Trophoblast cell (in vitro differentiated cells and primary cell): ENCODE results near the gene PKD2L1.

Experiments
- DNase-seq, 2 donors: peaks; one replicate each; pipeline ENCODE4 v3.0.0-alpha.2; 2016
- H2AFZ ChIP-seq: 2 replicates; pipeline ENCODE4 v1.6.1; 2013; ENCODE audit warnings: low read length, moderate library complexity, mild to moderate bottlenecking; ENCODE audit not compliant: insufficient read depth, poor library complexity
- H2AK5ac ChIP-seq: 2 replicates; pipeline ENCODE4 v1.6.1; 2013; ENCODE audit warnings: mild to moderate bottlenecking, low read length
- H2BK120ac ChIP-seq: 2 replicates; pipeline ENCODE4 v1.6.1; 2013; ENCODE audit warnings: low read length, mild to moderate bottlenecking, moderate library complexity; ENCODE audit not compliant: insufficient read depth, poor library complexity
- H2BK12ac ChIP-seq: 2 replicates; pipeline ENCODE4 v1.6.1; 2013; ENCODE audit warnings: mild to moderate bottlenecking, low read length, moderate library complexity
- H2BK5ac ChIP-seq: 2 replicates; pipeline ENCODE4 v1.6.1; 2013; ENCODE audit warnings: low read length, low read depth, moderate library complexity, mild to moderate bottlenecking; ENCODE audit not compliant: poor library complexity
- H3K14ac ChIP-seq: 2 replicates; pipeline ENCODE4 v1.6.1; 2013; ENCODE audit warnings: mild to moderate bottlenecking, low read length
- H3K18ac ChIP-seq: 2 replicates; pipeline ENCODE4 v1.6.1; 2013; ENCODE audit warnings: mild to moderate bottlenecking, low read length
- H3K23ac ChIP-seq: 2 replicates; pipeline ENCODE4 v1.6.1; 2013; ENCODE audit warnings: low read length
- H3K27ac ChIP-seq: 2 replicates; pipeline ENCODE4 v1.5.1; 2013; ENCODE audit warnings: low read depth, mild to moderate bottlenecking, inconsistent platforms, low read length, moderate library complexity
- H3K27me3 ChIP-seq: 2 replicates; pipeline ENCODE4 v1.6.1; 2013; ENCODE audit warnings: inconsistent platforms, mild to moderate bottlenecking, low read length, moderate library complexity; ENCODE audit not compliant: insufficient read depth
- H3K36me3 ChIP-seq, 2 experiments: 1 replicate in 1 of 2; 2 replicates in 1 of 2; pipeline ENCODE4 v1.6.1; 2013; ENCODE audit warnings: low read length in 2 of 2, mild to moderate bottlenecking in 2 of 2, moderate library complexity in 1 of 2; ENCODE audit not compliant: insufficient read depth in 2 of 2, control insufficient read depth in 1 of 2
- H3K4ac ChIP-seq: 2 replicates; pipeline ENCODE4 v1.6.1; 2013; ENCODE audit warnings: low read depth, mild to moderate bottlenecking, low read length, moderate library complexity
- H3K4me1 ChIP-seq, 2 experiments: 1 replicate in 1 of 2; 2 replicates in 1 of 2; pipeline ENCODE4 v1.6.1; 2013; ENCODE audit warnings: low read length in 2 of 2, mild to moderate bottlenecking in 2 of 2, moderate library complexity in 1 of 2; ENCODE audit not compliant: insufficient read depth in 2 of 2, control insufficient read depth in 1 of 2
- H3K4me2 ChIP-seq: 2 replicates; pipeline ENCODE4 v1.6.1; 2013; ENCODE audit warnings: inconsistent platforms, mild to moderate bottlenecking, low read length, moderate library complexity
- H3K4me3 ChIP-seq: 2 replicates; pipeline ENCODE4 v1.5.1; 2013; ENCODE audit warnings: mild to moderate bottlenecking, low read depth, low read length, inconsistent platforms
- H3K79me1 ChIP-seq: one replicate; pipeline ENCODE4 v1.6.1; 2013; ENCODE audit warnings: low read length
- H3K79me2 ChIP-seq: 2 replicates; pipeline ENCODE4 v1.6.1; 2013; ENCODE audit warnings: low read length, mild to moderate bottlenecking; ENCODE audit not compliant: control insufficient read depth, insufficient read depth, poor library complexity
- H3K9ac ChIP-seq: 2 replicates; pipeline ENCODE4 v1.6.1; 2013; ENCODE audit warnings: mild to moderate bottlenecking, low read length
- H3K9me3 ChIP-seq: 2 replicates; pipeline ENCODE4 v1.6.1; 2013; ENCODE audit warnings: low read depth, mild to moderate bottlenecking, control low read depth, inconsistent platforms, low read length; ENCODE audit not compliant: insufficient read depth
- H4K12ac ChIP-seq: 2 replicates; pipeline ENCODE4 v1.6.1; 2013; ENCODE audit warnings: low read depth, mild to moderate bottlenecking, low read length, moderate library complexity
- H4K8ac ChIP-seq: 2 replicates; pipeline ENCODE4 v1.6.1; 2013; ENCODE audit warnings: low read depth, mild to moderate bottlenecking, low read length, moderate library complexity
- H4K91ac ChIP-seq: one replicate; pipeline ENCODE4 v1.6.1; 2013; ENCODE audit warnings: low read depth, mild to moderate bottlenecking, low read length, moderate library complexity
- WGBS: extraction: QIAGEN DNeasy Blood & Tissue Kit; methylation state at CpG from one replicate; pipeline ENCODE4 v1.1.7; 2013; ENCODE audit warnings: missing lambda C conversion rate; ENCODE audit not compliant: insufficient read length, insufficient coverage; ENCODE audit errors: extremely low coverage; 5-methylcytosine and 5-hydroxymethylcytosine counted together

The PKD2L1 gene

GRCh38 chr10:100374200-100374655, 44.2 kb upstream of the PKD2L1 start:
- H4K8ac ChIP-seq: peak overlapping the region; percentile 97
- H3K79me1 ChIP-seq: peaks cover 41% of the 10 kb centered on the region
- peak overlapping the region; percentile 99 for H3K27ac ChIP-seq
- peak overlapping the region; percentile 93 for H2BK5ac ChIP-seq
- peak overlapping the region; percentile 66 for H3K4me3 ChIP-seq
- peak overlapping the region; percentile 1 for H4K12ac ChIP-seq
- H2AK5ac ChIP-seq: peak overlapping the region; percentile 8
- peaks cover 12% of the 10 kb centered on the region for H3K79me2 ChIP-seq
- H2BK12ac ChIP-seq: peak overlapping the region; percentile 48
- peak overlapping the region; percentile 99 for H3K14ac ChIP-seq
- H3K4ac ChIP-seq: peak overlapping the region; percentile 14
- H3K23ac ChIP-seq: no peak overlapping the region
- H3K4me1 ChIP-seq: peaks cover 8 to 31% of the 10 kb centered on the region in 2 experiments
- H2AFZ ChIP-seq: peak overlapping the region; percentile 11
- no peaks in the 10 kb centered on the region for H3K36me3 ChIP-seq
- peak overlapping the region; percentile 98 for H2BK120ac ChIP-seq
- H3K9ac ChIP-seq: peak overlapping the region; percentile 83
- H3K4me2 ChIP-seq: peak overlapping the region; percentile 84
- DNase-seq: no peak
- H3K27me3 ChIP-seq: no peaks in the 10 kb centered on the region
- peak overlapping the region; percentile 99 for H4K91ac ChIP-seq
- WGBS: 100% methylated on average over 1 of the region's 3 CpGs
- H3K18ac ChIP-seq: peak overlapping the region; percentile 53
- H3K9me3 ChIP-seq: no peaks in the 10 kb centered on the region

GRCh38 chr10:100373298-100374199, 43.5 kb upstream of the PKD2L1 start:
- Histone ChIP-seq H2BK12ac (peak overlapping the region; percentile 48), H3K4me1 (peaks cover 8 to 29% of the 10 kb centered on the region in 2 experiments), H4K12ac (peak overlapping the region; percentile 88), H3K9ac (peak overlapping the region; percentile 83), H4K8ac (peak overlapping the region; percentile 97), H4K91ac (peak overlapping the region; percentile 99), H3K27me3 (no peaks in the 10 kb centered on the region), H2AFZ (peak overlapping the region; percentile 59), H3K23ac (no peak overlapping the region), H3K4ac (peak overlapping the region; percentile 59), H3K9me3 (no peaks in the 10 kb centered on the region), H3K79me2 (peaks cover 12% of the 10 kb centered on the region), H3K79me1 (peaks cover 41% of the 10 kb centered on the region), H3K4me2 (peak overlapping the region; percentile 84), H3K36me3 (no peaks in the 10 kb centered on the region), H3K14ac (peak overlapping the region; percentile 99), H2BK120ac (peak overlapping the region; percentile 98), H2BK5ac (peak overlapping the region; percentile 93), H3K18ac (peak overlapping the region; percentile 88), H3K4me3 (peak overlapping the region; percentile 66), H3K27ac (peak overlapping the region; percentile 99), H2AK5ac (peak overlapping the region; percentile 85)
- DNase-seq: peak; percentile 100
- no CpG with 5 or more reads among the region's 45 CpGs for WGBS

DNA sequence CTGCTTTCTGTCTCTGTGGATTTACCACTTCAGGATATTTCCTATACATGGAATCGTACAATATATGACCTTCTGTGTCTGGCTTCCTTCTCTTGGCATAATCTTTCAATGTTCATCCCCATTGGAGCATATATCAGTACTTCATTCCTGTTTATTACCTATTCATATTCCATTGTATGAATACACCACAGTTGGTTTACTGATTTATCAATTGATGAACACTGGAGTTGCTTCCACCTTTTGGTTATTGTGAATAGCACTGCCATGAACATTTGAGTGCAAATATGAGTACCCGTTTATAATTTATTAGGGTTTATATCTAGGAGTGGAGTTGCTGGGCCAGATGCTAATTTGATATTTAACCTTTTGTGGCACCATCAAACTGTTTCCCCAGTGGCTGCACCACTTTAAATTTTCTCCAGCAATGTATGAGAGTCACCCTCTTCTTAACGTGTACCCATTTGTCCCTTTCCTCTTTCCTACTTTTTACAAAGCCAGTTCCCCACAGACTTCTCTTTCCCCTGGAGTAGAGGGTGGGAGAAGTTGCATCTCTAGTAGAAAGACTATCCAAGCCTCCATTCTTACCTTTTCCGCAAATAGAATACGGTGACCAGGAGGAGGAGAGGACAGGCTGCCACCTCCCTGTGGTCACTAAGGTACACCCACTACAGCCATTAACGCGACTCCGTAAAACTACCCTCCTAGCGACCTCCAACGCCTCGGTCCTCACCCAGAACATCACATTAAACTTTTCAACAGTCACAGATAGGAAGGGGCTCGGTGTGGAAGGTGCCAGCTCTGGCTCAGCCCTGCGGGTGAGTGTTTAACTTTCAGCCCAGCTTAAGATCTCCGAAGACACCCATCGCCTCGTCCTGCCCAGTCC, 42.6 kb upstream of the PKD2L1 start:
- Histone ChIP-seq H3K23ac (no peak overlapping the region), H3K4ac (peak overlapping the region; percentile 57), H3K4me2 (peak overlapping the region; percentile 75), H3K27ac (peak overlapping the region; percentile 87), H3K4me1 (peaks cover 8 to 29% of the 10 kb centered on the region in 2 experiments), H3K9ac (peak overlapping the region; percentile 50), H4K12ac (peak overlapping the region; percentile 54), H3K36me3 (no peaks in the 10 kb centered on the region), H3K18ac (peak overlapping the region; percentile 88), H4K8ac (peak overlapping the region; percentile 50), H3K14ac (peak overlapping the region; percentile 75), H3K79me2 (peaks cover 12% of the 10 kb centered on the region), H2BK120ac (peak overlapping the region; percentile 84), H2AFZ (no peak overlapping the region), H3K9me3 (no peaks in the 10 kb centered on the region), H3K4me3 (no peak overlapping the region), H3K79me1 (peaks cover 38% of the 10 kb centered on the region), H4K91ac (peak overlapping the region; percentile 93), H2AK5ac (peak overlapping the region; percentile 88), H2BK5ac (peak overlapping the region; percentile 89), H3K27me3 (no peaks in the 10 kb centered on the region), H2BK12ac (peak overlapping the region; percentile 94)
- DNase-seq: no peak
- no CpG with 5 or more reads among the region's 16 CpGs for WGBS

- Histone ChIP-seq H4K8ac (peak overlapping the region; percentile 57), H2BK5ac (peak overlapping the region; percentile 78), H2AK5ac (no peak overlapping the region), H3K9me3 (no peaks in the 10 kb centered on the region), H3K23ac (no peak overlapping the region), H3K27ac (peak overlapping the region; percentile 93), H4K91ac (peak overlapping the region; percentile 63), H3K27me3 (no peaks in the 10 kb centered on the region), H4K12ac (no peak overlapping the region), H3K36me3 (no peaks in the 10 kb centered on the region), H2BK12ac (peak overlapping the region; percentile 37), H3K79me1 (peaks cover 38% of the 10 kb centered on the region), H2BK120ac (peak overlapping the region; percentile 84), H3K18ac (no peak overlapping the region), H3K4me1 (peaks cover 8 to 26% of the 10 kb centered on the region in 2 experiments), H3K14ac (no peak overlapping the region), H3K79me2 (peaks cover 12% of the 10 kb centered on the region), H2AFZ (peak overlapping the region; percentile 5), H3K4ac (no peak overlapping the region), H3K4me3 (no peak overlapping the region), H3K9ac (no peak overlapping the region), H3K4me2 (peak overlapping the region; percentile 32)
- no CpG with 5 or more reads among the region's 10 CpGs for WGBS
- DNase-seq: no peak
These were observed 41.5 kb upstream of the PKD2L1 start for GRCh38 chr10:100371482-100372027.
